GM12864 (cell line): ENCODE results near the gene SRRM2.

Experiments
- DNase-seq: peaks from one replicate; pipeline ENCODE4 v3.0.0-alpha.2; 2011; ENCODE audit warnings: low read depth
- H3K4me3 ChIP-seq: 2 replicates; pipeline ENCODE4 v1.5.1; 2011; ENCODE audit warnings: mild to moderate bottlenecking, low read depth, low read length, control low read depth
- TF ChIP-seq, protein P1 (sequence below): IDR thresholded peaks from 2 replicates; pipeline ENCODE4 v1.5.1; 2011; ENCODE audit warnings: low read depth, mild to moderate bottlenecking, moderate library complexity, low read length, control low read depth, inconsistent platforms; ENCODE audit errors: missing control alignments

SRRM2 gene

GRCh38 chr16:2763173-2763572, 10.7 kb downstream of the SRRM2 start:
- TF ChIP-seq, protein P1, sequence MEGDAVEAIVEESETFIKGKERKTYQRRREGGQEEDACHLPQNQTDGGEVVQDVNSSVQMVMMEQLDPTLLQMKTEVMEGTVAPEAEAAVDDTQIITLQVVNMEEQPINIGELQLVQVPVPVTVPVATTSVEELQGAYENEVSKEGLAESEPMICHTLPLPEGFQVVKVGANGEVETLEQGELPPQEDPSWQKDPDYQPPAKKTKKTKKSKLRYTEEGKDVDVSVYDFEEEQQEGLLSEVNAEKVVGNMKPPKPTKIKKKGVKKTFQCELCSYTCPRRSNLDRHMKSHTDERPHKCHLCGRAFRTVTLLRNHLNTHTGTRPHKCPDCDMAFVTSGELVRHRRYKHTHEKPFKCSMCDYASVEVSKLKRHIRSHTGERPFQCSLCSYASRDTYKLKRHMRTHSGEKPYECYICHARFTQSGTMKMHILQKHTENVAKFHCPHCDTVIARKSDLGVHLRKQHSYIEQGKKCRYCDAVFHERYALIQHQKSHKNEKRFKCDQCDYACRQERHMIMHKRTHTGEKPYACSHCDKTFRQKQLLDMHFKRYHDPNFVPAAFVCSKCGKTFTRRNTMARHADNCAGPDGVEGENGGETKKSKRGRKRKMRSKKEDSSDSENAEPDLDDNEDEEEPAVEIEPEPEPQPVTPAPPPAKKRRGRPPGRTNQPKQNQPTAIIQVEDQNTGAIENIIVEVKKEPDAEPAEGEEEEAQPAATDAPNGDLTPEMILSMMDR, result no peak
- no peak overlapping the region for H3K4me3 ChIP-seq
- no peak for DNase-seq

DNA sequence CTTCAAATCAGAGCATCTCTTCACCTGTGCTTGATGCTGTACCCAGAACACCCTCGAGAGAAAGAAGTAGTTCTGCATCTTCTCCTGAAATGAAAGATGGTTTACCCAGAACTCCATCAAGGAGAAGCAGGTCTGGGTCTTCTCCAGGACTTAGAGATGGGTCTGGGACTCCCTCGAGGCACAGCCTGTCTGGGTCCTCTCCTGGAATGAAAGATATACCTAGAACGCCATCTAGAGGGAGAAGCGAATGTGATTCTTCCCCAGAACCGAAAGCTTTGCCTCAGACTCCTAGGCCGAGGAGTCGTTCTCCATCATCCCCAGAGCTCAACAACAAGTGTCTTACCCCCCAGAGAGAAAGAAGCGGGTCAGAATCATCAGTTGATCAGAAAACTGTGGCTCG, 12.3 kb downstream of the SRRM2 start:
- no peak overlapping the region for H3K4me3 ChIP-seq
- DNase-seq, result no peak
- TF ChIP-seq, protein P1, result no peak

DNA sequence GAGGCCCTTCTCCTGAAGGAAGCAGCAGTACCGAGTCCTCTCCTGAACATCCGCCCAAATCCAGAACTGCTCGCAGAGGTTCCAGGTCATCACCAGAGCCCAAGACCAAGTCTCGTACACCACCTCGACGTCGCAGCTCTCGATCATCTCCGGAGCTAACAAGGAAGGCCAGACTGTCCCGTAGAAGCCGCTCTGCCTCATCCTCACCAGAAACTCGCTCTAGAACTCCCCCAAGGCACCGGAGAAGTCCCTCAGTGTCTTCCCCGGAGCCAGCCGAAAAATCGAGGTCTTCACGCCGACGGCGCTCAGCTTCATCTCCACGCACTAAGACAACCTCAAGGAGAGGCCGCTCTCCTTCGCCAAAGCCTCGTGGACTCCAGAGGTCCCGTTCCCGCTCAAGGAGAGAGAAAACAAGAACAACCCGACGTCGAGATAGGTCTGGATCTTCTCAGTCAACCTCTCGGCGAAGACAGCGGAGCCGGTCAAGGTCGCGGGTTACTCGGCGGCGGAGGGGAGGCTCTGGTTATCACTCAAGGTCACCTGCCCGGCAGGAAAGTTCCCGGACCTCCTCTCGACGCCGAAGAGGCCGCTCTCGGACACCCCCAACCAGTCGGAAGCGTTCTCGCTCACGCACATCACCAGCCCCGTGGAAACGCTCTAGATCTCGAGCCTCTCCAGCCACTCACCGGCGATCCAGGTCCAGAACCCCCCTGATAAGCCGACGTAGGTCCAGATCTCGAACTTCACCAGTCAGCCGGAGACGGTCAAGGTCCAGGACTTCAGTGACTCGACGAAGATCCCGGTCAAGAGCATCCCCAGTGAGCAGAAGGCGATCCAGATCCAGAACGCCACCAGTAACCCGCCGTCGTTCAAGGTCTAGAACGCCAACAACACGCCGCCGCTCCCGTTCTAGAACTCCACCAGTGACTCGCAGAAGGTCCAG, 13.3 kb downstream of the SRRM2 start:
- DNase-seq, result no peak
- H3K4me3 ChIP-seq, result no peak overlapping the region
- TF ChIP-seq, protein P1, result no peak

GRCh38 chr16:2766430-2767139, 14.1 kb downstream of the SRRM2 start:
- H3K4me3 ChIP-seq, result no peak overlapping the region
- TF ChIP-seq, protein P1, result no peak
- no peak for DNase-seq

DNA sequence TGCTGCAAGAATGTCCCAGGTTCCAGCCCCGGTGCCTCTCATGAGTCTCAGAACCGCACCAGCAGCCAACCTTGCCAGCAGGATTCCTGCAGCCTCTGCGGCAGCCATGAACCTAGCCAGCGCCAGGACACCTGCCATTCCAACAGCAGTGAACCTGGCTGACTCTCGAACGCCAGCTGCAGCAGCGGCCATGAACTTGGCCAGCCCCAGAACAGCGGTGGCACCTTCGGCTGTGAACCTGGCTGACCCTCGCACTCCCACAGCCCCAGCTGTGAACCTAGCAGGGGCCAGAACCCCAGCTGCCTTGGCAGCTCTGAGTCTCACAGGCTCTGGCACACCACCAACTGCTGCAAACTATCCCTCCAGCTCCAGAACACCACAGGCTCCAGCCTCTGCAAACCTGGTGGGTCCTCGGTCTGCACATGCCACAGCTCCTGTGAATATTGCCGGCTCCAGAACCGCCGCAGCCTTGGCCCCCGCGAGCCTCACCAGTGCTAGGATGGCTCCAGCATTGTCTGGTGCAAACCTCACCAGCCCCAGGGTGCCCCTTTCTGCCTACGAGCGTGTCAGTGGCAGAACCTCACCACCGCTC, 14.8 kb downstream of the SRRM2 start:
- TF ChIP-seq, protein P1, result no peak
- H3K4me3 ChIP-seq, result no peak overlapping the region
- no peak for DNase-seq

DNA sequence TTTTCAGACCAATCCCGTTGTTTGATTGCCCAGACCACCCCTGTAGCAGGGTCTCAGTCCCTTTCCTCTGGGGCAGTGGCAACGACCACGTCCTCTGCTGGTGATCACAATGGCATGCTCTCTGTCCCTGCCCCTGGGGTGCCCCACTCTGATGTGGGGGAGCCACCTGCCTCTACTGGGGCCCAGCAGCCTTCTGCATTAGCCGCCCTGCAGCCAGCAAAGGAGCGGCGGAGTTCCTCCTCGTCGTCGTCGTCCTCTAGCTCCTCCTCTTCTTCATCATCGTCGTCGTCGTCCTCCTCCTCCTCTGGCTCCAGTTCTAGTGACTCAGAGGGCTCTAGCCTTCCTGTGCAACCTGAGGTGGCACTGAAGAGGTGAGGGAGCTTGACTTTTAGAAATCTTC, 15.5 kb downstream of the SRRM2 start:
- H3K4me3 ChIP-seq, result no peak overlapping the region
- DNase-seq, result no peak
- TF ChIP-seq, protein P1, result no peak
